ENCODE results near the gene RALGPS2. TPM values are rescaled to one million over a fixed set of nuclear protein-coding genes. Genes with fewer than 3 reads are reported as not detected.
"Not testable (repeated sequence)": the region's sequence is repeated elsewhere in the genome, so short reads cannot be mapped to it uniquely, and the experiment has no call there.

The RALGPS2 gene
- total and polyA plus RNA-seq, 4 donors: 20.1 to 57.6 (median 35.0) TPM

DNA sequence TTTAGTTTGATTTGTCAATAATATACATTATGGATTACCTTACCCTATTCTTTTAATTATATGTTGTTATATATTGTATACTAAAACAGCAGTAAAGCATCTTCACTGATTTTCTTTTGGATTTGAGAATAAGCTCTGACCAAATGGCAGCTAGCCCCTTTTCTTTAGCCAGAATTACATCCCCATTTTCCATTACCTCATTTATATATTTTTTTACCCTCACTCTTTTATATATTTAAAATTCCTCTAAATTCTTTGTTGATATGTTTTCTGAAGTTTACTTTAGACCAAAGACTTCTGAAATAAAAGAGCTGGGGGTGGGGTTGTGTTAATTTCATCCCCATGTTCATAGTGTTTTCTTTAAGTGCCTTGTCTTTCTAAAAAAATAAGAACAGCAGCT lies 121.3 kb downstream of the RALGPS2 start:
- no peak for DNase-seq (ENCODE audit: low read depth in 4 of 6, low spot score in 6 of 6)
- Histone ChIP-seq H3K27me3 (ENCODE audit: control insufficient read depth, insufficient read depth, low read length) (no peaks in the 10 kb centered on the region), H3K27ac (ENCODE audit: low read depth, low read length) (no peak overlapping the region), H3K36me3 (ENCODE audit: control insufficient read depth, insufficient read depth, low read length) (no peaks in the 10 kb centered on the region), H3K4me3 (ENCODE audit: low read depth, low read length) (no peak overlapping the region), H3K4me1 (ENCODE audit: control insufficient read depth, insufficient read depth, low read length) (no peaks in the 10 kb centered on the region), H3K9me3 (ENCODE audit: control insufficient read depth, insufficient read depth, low read length) (no peaks in the 10 kb centered on the region)

DNA sequence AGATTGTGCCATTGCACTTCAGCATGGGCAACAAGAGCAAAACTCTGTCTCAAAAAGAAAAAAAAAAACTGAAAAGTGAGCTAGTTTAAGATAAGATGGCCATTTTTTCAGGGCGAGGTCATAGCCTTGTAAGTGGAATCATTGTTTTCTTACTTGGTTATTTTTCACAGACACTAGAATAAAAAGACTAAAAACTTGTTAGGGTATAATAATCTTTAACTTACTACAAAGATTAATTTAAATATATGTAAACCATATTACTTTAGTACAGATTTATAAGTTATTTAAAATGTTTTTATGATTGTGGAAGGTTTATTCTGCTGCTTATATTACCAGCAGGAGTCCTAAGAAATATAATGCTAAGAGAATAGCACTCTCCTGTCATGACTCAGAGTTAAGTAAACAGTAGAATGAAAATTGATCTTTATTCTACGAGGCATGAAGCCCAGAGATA lies 122.4 kb downstream of the RALGPS2 start:
- H3K4me1 ChIP-seq (ENCODE audit: control insufficient read depth, insufficient read depth, low read length): no peaks in the 10 kb centered on the region
- no peak overlapping the region for H3K27ac ChIP-seq (ENCODE audit: low read depth, low read length)
- no peaks in the 10 kb centered on the region for H3K27me3 ChIP-seq (ENCODE audit: control insufficient read depth, insufficient read depth, low read length)
- H3K9me3 ChIP-seq (ENCODE audit: control insufficient read depth, insufficient read depth, low read length): no peaks in the 10 kb centered on the region
- DNase-seq (ENCODE audit: low read depth in 4 of 6, low spot score in 6 of 6): no peak
- no peaks in the 10 kb centered on the region for H3K36me3 ChIP-seq (ENCODE audit: control insufficient read depth, insufficient read depth, low read length)
- WGBS (ENCODE audit: insufficient coverage): no CpG with 5 or more reads among the region's 2 CpGs
- H3K4me3 ChIP-seq (ENCODE audit: low read depth, low read length): no peak overlapping the region

DNA sequence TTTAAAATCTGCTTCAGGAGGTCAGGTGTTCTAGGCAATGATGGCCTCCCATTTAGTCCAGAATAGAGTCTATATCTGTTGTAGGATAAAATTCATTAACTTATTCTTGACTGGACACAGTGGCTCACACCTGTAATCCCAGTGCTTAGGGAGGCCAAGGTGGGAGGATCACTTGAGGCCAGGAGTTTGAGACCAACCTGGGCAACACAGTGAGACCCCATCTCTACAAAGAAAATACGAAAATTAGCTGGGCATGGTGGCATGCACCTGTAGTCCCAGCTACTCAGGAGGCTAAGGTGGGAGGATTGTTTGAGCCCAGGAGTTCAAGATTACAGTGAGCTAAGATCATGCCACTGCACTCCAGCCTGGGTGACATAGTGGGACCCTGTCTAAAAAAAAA lies 122.9 kb downstream of the RALGPS2 start:
- not testable (repeated sequence) for DNase-seq (ENCODE audit: low read depth in 4 of 6, low spot score in 6 of 6); H3K27ac ChIP-seq (ENCODE audit: low read depth, low read length); H3K36me3 ChIP-seq (ENCODE audit: control insufficient read depth, insufficient read depth, low read length); H3K27me3 ChIP-seq (ENCODE audit: control insufficient read depth, insufficient read depth, low read length); H3K4me3 ChIP-seq (ENCODE audit: low read depth, low read length); H3K9me3 ChIP-seq (ENCODE audit: control insufficient read depth, insufficient read depth, low read length); H3K4me1 ChIP-seq (ENCODE audit: control insufficient read depth, insufficient read depth, low read length)
- no CpG with 5 or more reads among the region's 1 CpG for WGBS (ENCODE audit: insufficient coverage)

DNA sequence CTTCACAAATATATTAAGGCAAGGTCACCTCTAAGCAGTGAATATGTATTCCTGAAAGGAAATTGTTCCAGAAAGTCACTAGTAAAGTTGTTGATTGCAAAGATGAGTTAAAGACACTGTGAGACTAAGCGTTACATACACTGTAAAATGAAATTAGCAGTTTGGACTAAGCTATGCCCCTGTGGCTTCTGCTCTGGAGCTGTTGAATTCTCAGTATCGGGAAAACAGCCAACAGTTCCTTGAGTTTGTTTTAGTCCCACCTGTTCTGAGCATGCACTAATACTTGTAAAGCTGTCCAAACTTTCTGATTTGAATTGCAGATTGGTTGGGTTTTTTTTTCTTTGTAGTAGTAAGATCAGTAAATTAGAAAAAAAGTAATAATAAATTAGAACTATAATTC lies 124.9 kb downstream of the RALGPS2 start:
- 48% methylated on average over 2 of the region's 2 CpGs for WGBS (ENCODE audit: insufficient coverage)
- H3K9me3 ChIP-seq (ENCODE audit: control insufficient read depth, insufficient read depth, low read length): no peaks in the 10 kb centered on the region
- H3K27me3 ChIP-seq (ENCODE audit: control insufficient read depth, insufficient read depth, low read length): no peaks in the 10 kb centered on the region
- no peaks in the 10 kb centered on the region for H3K36me3 ChIP-seq (ENCODE audit: control insufficient read depth, insufficient read depth, low read length)
- H3K4me3 ChIP-seq (ENCODE audit: low read depth, low read length): no peak overlapping the region
- H3K4me1 ChIP-seq (ENCODE audit: control insufficient read depth, insufficient read depth, low read length): no peaks in the 10 kb centered on the region
- DNase-seq (ENCODE audit: low read depth in 4 of 6, low spot score in 6 of 6): peak in 2 of 6 donors; percentile 7 to 38
- H3K27ac ChIP-seq (ENCODE audit: low read depth, low read length): no peak overlapping the region

DNA sequence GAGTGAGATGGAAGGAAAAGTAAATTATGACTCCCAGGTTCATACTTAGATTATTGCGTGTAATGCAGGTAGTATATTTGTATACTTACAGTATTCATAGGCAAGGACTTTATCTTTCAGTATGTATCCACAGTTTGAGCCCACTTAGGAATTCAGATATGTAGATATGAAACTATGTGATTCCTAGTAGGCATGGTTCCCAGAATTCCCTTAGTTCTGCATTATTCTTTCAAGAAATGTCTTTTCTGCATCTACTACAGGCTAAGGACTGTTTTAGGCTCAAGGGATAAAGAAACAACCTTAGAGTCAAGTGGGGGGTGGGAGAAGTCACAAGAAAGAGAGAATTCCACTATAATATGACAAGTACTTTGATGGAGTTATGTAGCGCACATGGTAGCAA lies 132.1 kb downstream of the RALGPS2 start:
- H3K4me1 ChIP-seq (ENCODE audit: control insufficient read depth, insufficient read depth, low read length): no peaks in the 10 kb centered on the region
- H3K4me3 ChIP-seq (ENCODE audit: low read depth, low read length): no peak overlapping the region
- no peak overlapping the region for H3K27ac ChIP-seq (ENCODE audit: low read depth, low read length)
- WGBS (ENCODE audit: insufficient coverage): no CpG with 5 or more reads among the region's 2 CpGs
- H3K27me3 ChIP-seq (ENCODE audit: control insufficient read depth, insufficient read depth, low read length): no peaks in the 10 kb centered on the region
- no peaks in the 10 kb centered on the region for H3K36me3 ChIP-seq (ENCODE audit: control insufficient read depth, insufficient read depth, low read length)
- DNase-seq (ENCODE audit: low read depth in 4 of 6, low spot score in 6 of 6): peak in 1 of 6 donors; percentile 51
- no peaks in the 10 kb centered on the region for H3K9me3 ChIP-seq (ENCODE audit: control insufficient read depth, insufficient read depth, low read length)

DNA sequence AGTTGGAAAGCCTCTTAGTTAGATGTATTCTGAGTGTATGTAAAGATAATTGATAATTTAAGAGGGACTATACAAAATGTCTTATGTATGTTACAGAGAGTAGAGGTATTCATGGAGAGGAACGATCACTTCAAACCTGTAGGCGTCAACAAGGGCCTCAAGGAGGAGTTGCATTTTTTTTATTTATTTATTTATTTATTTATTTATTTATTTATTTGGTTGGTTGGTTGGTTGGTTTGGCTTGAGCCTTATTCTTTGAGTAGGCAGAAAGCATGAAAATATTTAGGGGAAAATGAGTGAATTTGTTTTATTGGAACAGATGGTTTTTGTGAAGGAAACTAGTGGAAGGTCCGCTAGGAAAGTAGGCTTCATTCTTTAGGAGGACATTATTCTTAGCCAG lies 137.4 kb downstream of the RALGPS2 start:
- H3K27ac ChIP-seq (ENCODE audit: low read depth, low read length): no peak overlapping the region
- 89% methylated on average over 1 of the region's 3 CpGs for WGBS (ENCODE audit: insufficient coverage)
- DNase-seq (ENCODE audit: low read depth in 4 of 6, low spot score in 6 of 6): no peak
- no peak overlapping the region for H3K4me3 ChIP-seq (ENCODE audit: low read depth, low read length)
- H3K27me3 ChIP-seq (ENCODE audit: control insufficient read depth, insufficient read depth, low read length): no peaks in the 10 kb centered on the region
- H3K9me3 ChIP-seq (ENCODE audit: control insufficient read depth, insufficient read depth, low read length): no peaks in the 10 kb centered on the region
- H3K36me3 ChIP-seq (ENCODE audit: control insufficient read depth, insufficient read depth, low read length): no peaks in the 10 kb centered on the region
- no peaks in the 10 kb centered on the region for H3K4me1 ChIP-seq (ENCODE audit: control insufficient read depth, insufficient read depth, low read length)

DNA sequence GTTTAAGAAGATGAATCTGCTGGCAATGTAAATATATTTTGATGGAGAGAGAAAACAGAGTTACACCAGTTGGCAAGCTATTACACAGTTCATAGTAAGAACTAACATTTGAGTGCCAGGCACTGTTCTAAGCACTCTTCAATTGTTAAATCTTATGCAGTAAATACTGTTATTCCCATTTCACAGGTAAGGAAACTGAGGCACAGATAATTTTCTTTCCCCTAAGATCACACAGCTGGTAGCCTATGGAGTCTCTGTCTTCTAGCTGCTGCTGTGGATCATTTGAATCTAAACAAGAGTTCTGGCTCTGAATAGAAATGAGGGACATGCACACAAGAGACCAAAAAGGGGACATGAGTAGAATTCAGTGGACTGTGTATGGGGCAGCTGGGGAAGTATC lies 137.8 kb downstream of the RALGPS2 start:
- DNase-seq (ENCODE audit: low read depth in 4 of 6, low spot score in 6 of 6): no peak
- H3K4me3 ChIP-seq (ENCODE audit: low read depth, low read length): no peak overlapping the region
- no peak overlapping the region for H3K27ac ChIP-seq (ENCODE audit: low read depth, low read length)
- H3K9me3 ChIP-seq (ENCODE audit: control insufficient read depth, insufficient read depth, low read length): no peaks in the 10 kb centered on the region
- no peaks in the 10 kb centered on the region for H3K4me1 ChIP-seq (ENCODE audit: control insufficient read depth, insufficient read depth, low read length)
- no peaks in the 10 kb centered on the region for H3K36me3 ChIP-seq (ENCODE audit: control insufficient read depth, insufficient read depth, low read length)
- H3K27me3 ChIP-seq (ENCODE audit: control insufficient read depth, insufficient read depth, low read length): no peaks in the 10 kb centered on the region

DNA sequence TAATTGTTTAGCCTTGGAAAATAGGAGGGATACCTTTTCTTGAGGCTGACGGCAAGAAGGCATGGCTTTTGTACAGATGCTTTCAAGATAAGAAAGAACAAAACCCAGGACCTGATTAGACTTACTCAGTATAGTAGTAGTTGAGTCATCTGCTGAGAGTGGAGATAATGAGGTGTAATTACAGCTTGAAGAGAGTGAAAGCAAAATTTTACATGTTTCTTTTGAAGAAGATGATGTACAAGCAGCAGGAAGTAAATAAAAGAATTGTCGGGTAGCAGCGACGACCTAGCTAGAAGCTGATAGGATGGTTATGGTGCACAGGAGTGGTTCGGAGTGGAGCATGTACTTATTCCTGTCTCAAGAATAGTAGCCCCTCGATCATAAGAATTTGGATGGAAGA lies 139.3 kb downstream of the RALGPS2 start:
- no peak overlapping the region for H3K27ac ChIP-seq (ENCODE audit: low read depth, low read length)
- no peaks in the 10 kb centered on the region for H3K9me3 ChIP-seq (ENCODE audit: control insufficient read depth, insufficient read depth, low read length)
- no peak for DNase-seq (ENCODE audit: low read depth in 4 of 6, low spot score in 6 of 6)
- no peaks in the 10 kb centered on the region for H3K36me3 ChIP-seq (ENCODE audit: control insufficient read depth, insufficient read depth, low read length)
- WGBS (ENCODE audit: insufficient coverage): 93% methylated on average over 3 of the region's 6 CpGs
- no peaks in the 10 kb centered on the region for H3K27me3 ChIP-seq (ENCODE audit: control insufficient read depth, insufficient read depth, low read length)
- no peak overlapping the region for H3K4me3 ChIP-seq (ENCODE audit: low read depth, low read length)
- H3K4me1 ChIP-seq (ENCODE audit: control insufficient read depth, insufficient read depth, low read length): no peaks in the 10 kb centered on the region

DNA sequence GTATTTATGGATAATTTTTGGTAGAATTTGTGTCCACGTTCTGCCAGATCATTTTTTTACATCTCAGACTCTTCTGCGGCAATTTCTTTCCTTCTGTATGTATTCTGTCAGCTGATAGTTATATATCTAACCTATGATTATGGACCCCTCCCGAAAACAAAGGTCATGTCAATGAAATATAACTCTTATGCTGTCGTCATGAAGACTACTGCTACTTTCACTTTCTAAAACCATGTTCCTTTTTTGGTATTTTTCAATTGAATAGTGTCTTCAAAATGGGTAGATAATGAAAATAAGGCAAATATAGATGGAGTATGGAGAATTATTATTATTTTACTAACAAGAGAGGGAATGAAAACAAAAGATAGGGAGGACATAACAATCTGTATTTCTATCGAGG lies 142.6 kb downstream of the RALGPS2 start:
- peak overlapping the region; percentile 12 for H3K4me3 ChIP-seq (ENCODE audit: low read depth, low read length)
- no peak overlapping the region for H3K27ac ChIP-seq (ENCODE audit: low read depth, low read length)
- H3K36me3 ChIP-seq (ENCODE audit: control insufficient read depth, insufficient read depth, low read length): no peaks in the 10 kb centered on the region

DNA sequence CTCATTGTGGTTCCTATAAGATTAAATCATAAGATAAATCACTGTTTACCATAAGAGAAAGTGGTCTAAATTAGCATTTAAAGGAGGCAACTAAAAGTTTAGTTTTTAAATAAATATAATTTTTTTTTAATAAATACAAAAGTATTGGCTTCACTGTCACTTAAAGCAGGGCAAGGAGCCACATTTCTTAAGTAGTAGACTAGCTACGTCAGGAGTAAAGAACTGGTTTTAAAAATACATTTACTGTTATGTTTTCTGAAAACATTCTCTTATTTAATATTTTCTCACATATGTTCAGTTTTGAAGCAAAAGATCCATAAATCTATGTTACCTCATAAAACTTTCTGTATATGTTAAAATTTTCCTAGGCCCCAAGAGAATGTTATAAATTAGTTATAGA lies 143.7 kb downstream of the RALGPS2 start:
- H3K4me3 ChIP-seq (ENCODE audit: low read depth, low read length): peak overlapping the region; percentile 9
- WGBS (ENCODE audit: insufficient coverage): no CpG with 5 or more reads among the region's 1 CpG
- no peaks in the 10 kb centered on the region for H3K27me3 ChIP-seq (ENCODE audit: control insufficient read depth, insufficient read depth, low read length)
- H3K9me3 ChIP-seq (ENCODE audit: control insufficient read depth, insufficient read depth, low read length): no peaks in the 10 kb centered on the region
- H3K27ac ChIP-seq (ENCODE audit: low read depth, low read length): no peak overlapping the region
- no peak for DNase-seq (ENCODE audit: low read depth in 4 of 6, low spot score in 6 of 6)
- H3K36me3 ChIP-seq (ENCODE audit: control insufficient read depth, insufficient read depth, low read length): no peaks in the 10 kb centered on the region
- H3K4me1 ChIP-seq (ENCODE audit: control insufficient read depth, insufficient read depth, low read length): no peaks in the 10 kb centered on the region

More for the DNA sequence above, 142.6 kb downstream of the RALGPS2 start:
- DNase-seq (ENCODE audit: low read depth in 4 of 6, low spot score in 6 of 6): no peak
- H3K4me1 ChIP-seq (ENCODE audit: control insufficient read depth, insufficient read depth, low read length): no peaks in the 10 kb centered on the region
- no peaks in the 10 kb centered on the region for H3K27me3 ChIP-seq (ENCODE audit: control insufficient read depth, insufficient read depth, low read length)
- no peaks in the 10 kb centered on the region for H3K9me3 ChIP-seq (ENCODE audit: control insufficient read depth, insufficient read depth, low read length)
- no CpG with 5 or more reads among the region's 5 CpGs for WGBS (ENCODE audit: insufficient coverage)

All from spinal cord (tissue), 10 donors.